OCI-LY7 (cell line): Measurements from ENCODE around the gene FMN1.

Experiments used
- CTCF ChIP-seq: fragments of 200-600 bp; sonication (generic); conservative IDR thresholded peaks from 2 replicates; pipeline ENCODE4 v1.5.1; 2014; ENCODE audit warnings: mild to moderate bottlenecking, antibody characterized with exemption, low read length, moderate library complexity, mixed read lengths
- EZH2phosphoT487 ChIP-seq: fragments of 200-600 bp; sonication (generic); IDR thresholded peaks from 2 replicates; pipeline ENCODE4 v1.6.1; 2018; ENCODE audit warnings: low read depth, borderline replicate concordance, mild to moderate bottlenecking, mixed run types, antibody characterized with exemption, low read length, moderate library complexity, mixed read lengths

GRCh38 chr15:32974691-32975090 is 219.8 kb downstream of the FMN1 start:
- no peak for TF ChIP-seq CTCF
- TF ChIP-seq EZH2phosphoT487, result no peak
